T-cell (primary cell): ENCODE results near the gene MMP25. TPM values are rescaled to one million over a fixed set of nuclear protein-coding genes. Genes with fewer than 3 reads are reported as not detected.
A peak's percentile ranks its signal among the peaks of the same experiment; 100 is the strongest.

Source experiments
- ATAC-seq, 4 experiments: fragments of 200-7000 bp in 3 of 4; fragments of 150-1000 bp in 1 of 4; cut with Tn5 transposase; replicated peaks in 1 of 4; 1 replicate in 3 of 4; 2 replicates in 1 of 4; pipeline ENCODE4 v1.10.0; 2021; ENCODE audit warnings: moderate library complexity in 3 of 4, mild to moderate bottlenecking in 2 of 4, moderate number of reproducible peaks in 1 of 4
- CTCF ChIA-PET, 2 donors: fragments of 300-600 bp; sonication (Branson Sonifier 250); formaldehyde crosslinking; loops; one replicate each; lab custom pipeline; 2022; ENCODE audit warnings: antibody characterized with exemption in 2 of 2; lab: Charles Lee
- POLR2A ChIA-PET, 2 donors: fragments of 300-600 bp; sonication (Branson Sonifier 250); formaldehyde crosslinking; loops; one replicate each; lab custom pipeline; 2022; ENCODE audit warnings: antibody characterized with exemption in 2 of 2; lab: Charles Lee
- DNase-seq, 35 experiments: peaks; one replicate each; pipeline versions ENCODE4 v3.0.0 to v3.0.0-alpha.2; 2013 to 2023
- H3K27ac ChIP-seq: one replicate; pipeline ENCODE4 v1.5.1; 2013; ENCODE audit warnings: low read length
- H3K27me3 ChIP-seq, 2 experiments: replicated peaks in 1 of 2; 1 replicate in 1 of 2; 2 replicates in 1 of 2; pipeline versions ENCODE4 v1.6.1 to v1.7.0; 2013; ENCODE audit warnings: low read length in 1 of 2, mixed read lengths in 1 of 2; ENCODE audit not compliant: control insufficient read depth in 2 of 2, insufficient read depth in 2 of 2; ENCODE audit errors: extremely low read depth in 1 of 2
- H3K36me3 ChIP-seq, 2 donors: 1 replicate in 1 of 2; 2 replicates in 1 of 2; pipeline versions ENCODE4 v1.6.1 to v1.7.0; 2013; ENCODE audit warnings: low read length in 1 of 2; ENCODE audit not compliant: control insufficient read depth in 2 of 2, insufficient read depth in 1 of 2; ENCODE audit errors: extremely low read depth in 1 of 2
- H3K4me1 ChIP-seq, 2 experiments: 1 replicate in 1 of 2; 2 replicates in 1 of 2; pipeline versions ENCODE4 v1.6.1 to v1.7.0; 2013; ENCODE audit warnings: low read length in 2 of 2, mixed read lengths in 1 of 2; ENCODE audit not compliant: insufficient read depth in 2 of 2, control insufficient read depth in 1 of 2; ENCODE audit errors: extremely low read depth in 1 of 2
- H3K4me3 ChIP-seq, 2 donors: 1 replicate in 1 of 2; 2 replicates in 1 of 2; pipeline versions ENCODE4 v1.5.1 to v1.7.0; 2013; ENCODE audit warnings: mild to moderate bottlenecking in 2 of 2, low read length in 1 of 2, moderate library complexity in 1 of 2; ENCODE audit not compliant: control insufficient read depth in 1 of 2; ENCODE audit errors: extremely low read depth in 1 of 2
- H3K9me3 ChIP-seq: 2 replicates; pipeline ENCODE4 v1.7.0; 2013
- H3K27ac Mint-ChIP-seq, 2 donors: one replicate each; pipeline ENCODE4 v1.8.0; 2020 to 2021; ENCODE audit warnings: mild to moderate bottlenecking in 2 of 2, mixed read lengths in 2 of 2
- H3K27me3 Mint-ChIP-seq, 2 donors: one replicate each; pipeline ENCODE4 v1.8.0; 2021 to 2022; ENCODE audit warnings: mixed read lengths in 2 of 2
- H3K36me3 Mint-ChIP-seq: one replicate; pipeline ENCODE4 v1.8.0; 2021; ENCODE audit warnings: mixed read lengths
- H3K4me1 Mint-ChIP-seq, 3 donors: one replicate each; pipeline ENCODE4 v1.8.0; 2020 to 2022; ENCODE audit warnings: mixed read lengths in 3 of 3, mild to moderate bottlenecking in 1 of 3
- H3K4me3 Mint-ChIP-seq, 3 donors: one replicate each; pipeline ENCODE4 v1.8.0; 2020 to 2022; ENCODE audit warnings: mild to moderate bottlenecking in 3 of 3, mixed read lengths in 3 of 3, moderate library complexity in 3 of 3
- H3K9me3 Mint-ChIP-seq, 3 donors: one replicate each; pipeline ENCODE4 v1.8.0; 2020 to 2022; ENCODE audit warnings: mixed read lengths in 3 of 3
- WGBS: methylation state at CpG from one replicate; pipeline ENCODE4 v1.1.5; 2013; ENCODE audit warnings: missing lambda C conversion rate; ENCODE audit not compliant: insufficient coverage; 5-methylcytosine and 5-hydroxymethylcytosine counted together
- total RNA-seq, 35 experiments: library from RNA in 6 of 35; stranded (reverse) in 6 of 35; fragments of 120-200 nt in 1 of 35; gene quantifications; one replicate each; pipeline versions ENCODE4 v1.2.1 to v1.2.4 and lab custom pipeline; 2013 to 2026

The MMP25 gene
- total RNA-seq, 5 donors from 2014 or later (not counting 1 experiment from before 2014, with no cell fraction given) = 1.6 to 9.6 (median 4.1) TPM

GRCh38 chr16:3019594-3020246 is 26.6 kb upstream of the MMP25 start:
- ChIA-PET POLR2A (interaction anchor here in 1 of 2 donors (0.6 kb wide), 1 partner anchor 500 kb away, joined by 3 read pairs; no protein-coding TSS in a partner anchor), CTCF (interaction anchor here in 1 of 2 donors (0.6 to 1.4 kb wide), 4 partner anchors 8 to 114 kb away, joined by 3 to 8 read pairs (median 4); no protein-coding TSS in a partner anchor)
- ATAC-seq (no peak), DNase-seq (no peak)
- Mint-ChIP-seq H3K27ac (peak overlapping the region; percentile 59 to 75), H3K4me1 (peaks cover 38 to 51% (median 44%) of the 10 kb centered on the region in 3 donors), H3K9me3 (no peaks in the 10 kb centered on the region), H3K36me3 (peaks cover 3% of the 10 kb centered on the region), H3K27me3 (peaks cover 0 to 7% of the 10 kb centered on the region in 2 donors), H3K4me3 (peak overlapping the region; percentile 76 to 83 (median 80))
- 28% methylated on average over 37 of the region's 40 CpGs for WGBS
- no peaks in the 10 kb centered on the region for H3K36me3 ChIP-seq
- peaks cover 21 to 69% of the 10 kb centered on the region in 2 experiments for H3K4me1 ChIP-seq
- H3K27ac ChIP-seq = no peak overlapping the region
- H3K27me3 ChIP-seq = peaks cover 0 to 22% of the 10 kb centered on the region in 2 experiments
- no peaks in the 10 kb centered on the region for H3K9me3 ChIP-seq
- H3K4me3 ChIP-seq = peak overlapping the region; percentile 59 to 64

- ChIA-PET POLR2A (no interaction called here), CTCF (interaction anchor here in 1 of 2 donors (0.6 to 1.4 kb wide), 5 partner anchors 8 to 113 kb away, joined by 3 to 8 read pairs (median 3); no protein-coding TSS in a partner anchor)
- H3K27me3 Mint-ChIP-seq = peaks cover 0 to 7% of the 10 kb centered on the region in 2 donors
- peak within 1 kb of the TSS; percentile 85 for H3K27ac ChIP-seq
- H3K36me3 Mint-ChIP-seq = peaks cover 3% of the 10 kb centered on the region
- H3K27ac Mint-ChIP-seq = peak within 1 kb of the TSS; percentile 89 to 99
- DNase-seq (peak in 31 of 35 experiments; percentile 18 to 85 (median 41)), ATAC-seq (peak; percentile 5 to 26 (median 12))
- peaks cover 0 to 22% of the 10 kb centered on the region in 2 experiments for H3K27me3 ChIP-seq
- H3K9me3 ChIP-seq = no peaks in the 10 kb centered on the region
- no peaks in the 10 kb centered on the region for H3K9me3 Mint-ChIP-seq
- H3K36me3 ChIP-seq = peaks cover 0 to 1% of the 10 kb centered on the region in 2 donors
- H3K4me1 Mint-ChIP-seq = peaks cover 38 to 53% (median 44%) of the 10 kb centered on the region in 3 donors
- 0% methylated on average over 36 of the region's 49 CpGs for WGBS
- peaks cover 21 to 74% of the 10 kb centered on the region in 2 experiments for H3K4me1 ChIP-seq
- H3K4me3 Mint-ChIP-seq = peak within 1 kb of the TSS; percentile 80 to 91 (median 83)
- H3K4me3 ChIP-seq = peak within 1 kb of the TSS; percentile 59 to 64
Observed at GRCh38 chr16:3020247-3020603, 26.1 kb upstream of the MMP25 start, which contains the start of gene TNFRSF12A. TSS of gene TNFRSF12A (plus strand) at chr16:3020368. CDS start at chr16:3020398, 30 bp downstream.

GRCh38 chr16:3020604-3021448 is 25.5 kb upstream of the MMP25 start:
- Histone ChIP-seq H3K27me3 (peaks cover 0 to 22% of the 10 kb centered on the region in 2 experiments), H3K4me3 (peak overlapping the region; percentile 58 to 59), H3K36me3 (peaks cover 0 to 7% of the 10 kb centered on the region in 2 donors), H3K4me1 (peaks cover 21 to 80% of the 10 kb centered on the region in 2 experiments), H3K27ac (peak overlapping the region; percentile 85), H3K9me3 (no peaks in the 10 kb centered on the region)
- H3K4me1 Mint-ChIP-seq = peaks cover 38 to 54% (median 44%) of the 10 kb centered on the region in 3 donors
- ATAC-seq (peak; percentile 3 to 19 (median 12)), DNase-seq (peak in 25 of 35 experiments; percentile 5 to 82 (median 43))
- H3K27ac Mint-ChIP-seq = peak overlapping the region; percentile 89 to 99
- CTCF ChIA-PET = interaction anchor here in 1 of 2 donors (0.5 to 1.4 kb wide), 6 partner anchors 7 to 112 kb away, joined by 3 to 8 read pairs (median 4); no protein-coding TSS in a partner anchor
- no peaks in the 10 kb centered on the region for H3K9me3 Mint-ChIP-seq
- under 1% methylated on average over 45 of the region's 57 CpGs for WGBS
- peaks cover 0 to 7% of the 10 kb centered on the region in 2 donors for H3K27me3 Mint-ChIP-seq
- POLR2A ChIA-PET = no interaction called here
- peak overlapping the region; percentile 80 to 91 (median 80) for H3K4me3 Mint-ChIP-seq
- H3K36me3 Mint-ChIP-seq = peaks cover 3% of the 10 kb centered on the region

- POLR2A ChIA-PET = interaction anchor here in 1 of 2 donors (0.7 kb wide), 1 partner anchor 18 kb away, joined by 3 read pairs; no protein-coding TSS in a partner anchor
- peaks cover 21 to 80% of the 10 kb centered on the region in 2 experiments for H3K4me1 ChIP-seq
- no peaks in the 10 kb centered on the region for H3K9me3 ChIP-seq
- Mint-ChIP-seq H3K27me3 (peaks cover 0 to 4% of the 10 kb centered on the region in 2 donors), H3K4me1 (peaks cover 38 to 57% (median 44%) of the 10 kb centered on the region in 3 donors), H3K9me3 (no peaks in the 10 kb centered on the region), H3K4me3 (peak overlapping the region; percentile 80 to 91 (median 90)), H3K27ac (peak overlapping the region; percentile 89 to 99), H3K36me3 (peaks cover 11% of the 10 kb centered on the region)
- CTCF ChIA-PET = interaction anchor here in 1 of 2 donors (0.5 to 1.0 kb wide), 2 partner anchors 18 to 108 kb away, joined by 3 to 4 read pairs; no protein-coding TSS in a partner anchor
- peaks cover 0 to 22% of the 10 kb centered on the region in 2 experiments for H3K27me3 ChIP-seq
- ATAC-seq (peak; percentile 14 to 23 (median 16)), DNase-seq (peak in 33 of 35 experiments; percentile 25 to 87 (median 58))
- peak overlapping the region; percentile 20 to 59 for H3K4me3 ChIP-seq
- 11% methylated on average over 15 of the region's 25 CpGs for WGBS
- H3K27ac ChIP-seq = peak overlapping the region; percentile 85
- peaks cover 7 to 15% of the 10 kb centered on the region in 2 donors for H3K36me3 ChIP-seq
Observed at GRCh38 chr16:3021449-3022207, 24.7 kb upstream of the MMP25 start.

- H3K9me3 ChIP-seq = no peaks in the 10 kb centered on the region
- Mint-ChIP-seq H3K27me3 (peaks cover 0 to 2% of the 10 kb centered on the region in 2 donors), H3K4me1 (peaks cover 38 to 57% (median 44%) of the 10 kb centered on the region in 3 donors), H3K27ac (peak overlapping the region; percentile 89 to 99), H3K9me3 (no peaks in the 10 kb centered on the region), H3K36me3 (peaks cover 12% of the 10 kb centered on the region), H3K4me3 (peak overlapping the region; percentile 80 to 91 (median 90))
- POLR2A ChIA-PET = interaction anchor here in 1 of 2 donors (0.7 kb wide), 1 partner anchor 18 kb away, joined by 3 read pairs; no protein-coding TSS in a partner anchor
- no peak overlapping the region for H3K4me3 ChIP-seq
- peaks cover 0 to 16% of the 10 kb centered on the region in 2 experiments for H3K27me3 ChIP-seq
- WGBS = 13% methylated on average over 6 of the region's 8 CpGs
- H3K4me1 ChIP-seq = peaks cover 21 to 80% of the 10 kb centered on the region in 2 experiments
- peaks cover 12 to 22% of the 10 kb centered on the region in 2 donors for H3K36me3 ChIP-seq
- peak in 3 of 4 experiments; percentile 36 to 39 (median 36) for ATAC-seq
- peak in 32 of 35 experiments; percentile 30 to 85 (median 54) for DNase-seq
- peak overlapping the region; percentile 85 for H3K27ac ChIP-seq
- CTCF ChIA-PET = interaction anchor here (0.6 to 1.2 kb wide), 6 partner anchors 9 to 155 kb away, joined by 3 to 11 read pairs (median 4); no protein-coding TSS in a partner anchor
Observed at GRCh38 chr16:3022208-3022683, 24.1 kb upstream of the MMP25 start.
